Muscle of arm (tissue), 12 donors: Measurements from ENCODE around the gene TBC1D5. TPM values are rescaled to one million over a fixed set of nuclear protein-coding genes. Genes with fewer than 3 reads are reported as not detected.
"Not testable (repeated sequence)": the region's sequence is repeated elsewhere in the genome, so short reads cannot be mapped to it uniquely, and the experiment has no call there.

Experiments
- DNase-seq: peaks from one replicate; pipeline ENCODE4 v3.0.0-alpha.2; 2013
- polyA plus RNA-seq, 12 donors: library from polyadenylated mRNA; unstranded; fragments of 120-200 nt; gene quantifications; one replicate each; pipeline ENCODE4 v1.2.1, GENCODE V29; 2013; ENCODE audit not compliant: insufficient read length in 12 of 12

TBC1D5 gene
- polyA plus RNA-seq, 12 donors: 26.0 to 38.1 (median 33.3) TPM; not detected in 1

DNA sequence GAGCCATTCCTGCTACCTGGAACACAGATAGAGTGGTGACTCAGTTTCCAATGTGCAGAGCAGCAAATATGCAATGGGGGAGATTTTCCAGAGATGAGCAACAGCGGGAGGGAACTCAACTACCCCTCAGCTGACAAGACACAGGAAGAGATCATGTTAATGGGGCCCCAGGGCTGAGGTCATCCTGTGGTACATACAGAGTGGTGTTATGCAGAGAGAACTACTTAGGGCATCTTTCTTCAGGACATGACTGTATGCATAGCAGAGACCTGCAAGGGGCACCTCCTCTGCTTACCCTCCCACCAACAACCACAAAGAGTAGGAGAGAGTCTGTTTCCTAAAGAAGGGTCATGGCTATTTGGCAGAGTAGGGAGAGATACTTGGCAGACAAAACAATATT lies 6.8 kb upstream of the TBC1D5 start:
- no peak for DNase-seq

DNA sequence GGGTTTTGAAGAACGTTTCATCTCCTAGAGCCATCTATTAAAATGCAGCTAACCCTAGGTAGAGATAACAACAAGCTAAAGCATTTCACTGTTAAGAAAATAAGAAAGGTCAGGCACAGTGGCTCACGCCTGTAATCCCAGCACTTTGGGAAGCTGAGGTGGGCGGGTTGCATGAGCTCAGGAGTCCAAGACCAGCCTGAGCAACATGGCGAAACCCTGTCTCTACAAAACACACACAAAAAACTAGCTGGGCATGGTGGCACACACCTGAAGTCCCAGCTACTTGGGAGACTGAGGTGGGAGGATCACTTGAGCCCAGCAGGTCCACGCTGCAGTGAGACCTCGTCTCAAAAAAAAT lies 5.4 kb upstream of the TBC1D5 start:
- DNase-seq: no peak

DNA sequence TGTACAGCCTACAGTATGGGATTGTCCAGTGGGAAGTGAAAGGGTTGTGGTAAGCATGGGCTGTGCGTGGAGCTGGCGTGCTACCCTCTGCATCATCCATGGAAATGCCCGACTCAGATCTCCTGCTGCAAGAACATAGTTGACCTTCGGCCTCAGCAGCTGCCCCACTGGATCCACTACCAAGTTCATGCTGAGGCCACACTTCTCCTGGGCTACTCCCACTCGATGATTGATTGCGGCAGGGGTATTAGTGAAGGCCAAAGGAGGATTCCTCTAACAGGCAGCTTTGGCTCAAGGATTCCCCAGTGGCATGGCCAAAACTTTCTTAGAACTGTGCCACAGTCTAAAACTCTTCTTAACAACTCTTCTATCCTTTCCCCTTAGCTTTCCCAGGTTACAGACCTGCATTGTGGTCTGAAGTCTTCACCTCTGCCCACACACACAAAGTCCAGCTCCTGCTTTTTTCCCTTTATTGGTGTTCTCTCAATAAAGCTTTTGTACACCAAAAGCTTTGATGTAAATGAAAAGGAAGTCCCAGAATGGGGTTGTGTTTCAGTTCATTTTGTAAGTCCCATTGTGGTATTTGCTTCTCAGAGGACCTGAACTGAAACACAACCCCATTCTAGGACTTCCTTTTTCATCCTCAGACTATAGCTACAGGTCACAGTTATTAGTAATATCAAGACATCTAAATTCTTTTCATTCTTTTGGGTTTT lies 4.9 kb upstream of the TBC1D5 start:
- no peak for DNase-seq

DNA sequence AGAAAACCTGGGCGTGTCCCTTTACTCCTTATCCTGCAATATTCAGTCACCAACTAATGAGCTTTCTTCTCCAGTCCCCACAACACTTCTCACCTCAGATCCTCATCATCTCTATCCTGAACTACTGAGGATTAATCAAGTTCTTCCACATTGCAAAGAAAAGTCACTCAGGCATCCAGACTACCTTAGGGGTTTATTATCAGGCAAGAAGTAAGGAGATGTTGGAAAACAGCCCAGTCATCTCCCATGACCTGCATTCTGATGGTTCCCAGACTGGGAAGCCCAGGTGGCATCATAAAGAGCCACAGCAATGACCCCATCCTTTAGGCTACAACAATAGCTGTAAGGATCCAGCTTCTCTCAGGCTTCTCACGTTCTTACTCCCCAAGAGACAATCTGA lies 3.5 kb upstream of the TBC1D5 start:
- no peak for DNase-seq

DNA sequence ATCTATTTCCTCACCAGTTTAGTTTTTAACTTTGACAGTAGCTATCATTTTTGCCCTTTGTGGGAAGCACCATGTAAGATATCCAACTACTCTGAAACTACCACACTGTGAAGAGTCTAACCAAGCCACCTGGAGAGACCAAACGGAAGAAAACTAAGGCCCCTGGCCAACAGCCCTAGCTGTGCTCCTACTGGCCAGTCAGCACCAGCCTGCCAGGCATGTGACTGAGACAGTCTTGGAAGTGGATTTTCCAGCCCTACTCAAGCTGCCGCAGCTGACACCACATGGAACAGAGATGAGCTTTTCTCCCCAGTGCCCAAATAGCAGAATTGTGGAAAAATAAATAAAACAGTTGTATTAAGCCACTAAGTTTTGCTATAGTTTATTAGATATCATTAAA lies 2.9 kb upstream of the TBC1D5 start:
- DNase-seq: no peak

DNA sequence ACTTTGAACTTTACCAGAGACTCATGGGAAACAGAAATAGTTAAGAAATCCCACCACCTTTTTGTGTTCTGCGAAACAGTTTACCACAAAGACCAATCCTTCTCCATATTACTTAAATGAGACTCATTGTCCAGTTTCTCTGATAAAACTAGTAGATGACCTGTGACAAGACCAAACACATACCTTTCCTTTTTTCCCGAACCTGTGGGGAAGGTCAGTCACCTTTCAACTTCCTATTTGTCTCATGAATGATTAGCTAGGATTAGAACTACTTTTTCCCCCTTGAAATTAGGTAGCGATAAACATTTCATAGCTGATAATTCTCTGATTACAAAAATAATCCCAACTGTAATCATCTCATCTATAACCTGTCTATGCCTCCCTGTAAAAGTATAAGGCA lies 2.3 kb upstream of the TBC1D5 start:
- no peak for DNase-seq

DNA sequence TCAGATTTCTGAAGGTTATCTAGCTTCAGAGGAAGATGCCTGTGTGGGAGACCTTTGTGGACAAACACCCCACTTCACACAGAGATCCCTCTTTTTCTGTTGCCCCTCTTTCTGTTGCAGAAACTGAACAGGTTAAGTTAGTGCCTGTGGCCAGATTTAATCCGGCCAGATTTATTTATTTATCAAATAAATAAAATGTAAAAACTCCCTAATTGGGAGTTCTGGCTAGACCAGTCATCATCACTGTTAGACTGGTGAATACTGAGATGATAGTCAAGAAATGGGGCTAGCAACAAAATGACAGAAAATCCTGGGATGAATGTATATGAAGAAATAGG lies 1.2 kb upstream of the TBC1D5 start:
- DNase-seq: no peak

DNA sequence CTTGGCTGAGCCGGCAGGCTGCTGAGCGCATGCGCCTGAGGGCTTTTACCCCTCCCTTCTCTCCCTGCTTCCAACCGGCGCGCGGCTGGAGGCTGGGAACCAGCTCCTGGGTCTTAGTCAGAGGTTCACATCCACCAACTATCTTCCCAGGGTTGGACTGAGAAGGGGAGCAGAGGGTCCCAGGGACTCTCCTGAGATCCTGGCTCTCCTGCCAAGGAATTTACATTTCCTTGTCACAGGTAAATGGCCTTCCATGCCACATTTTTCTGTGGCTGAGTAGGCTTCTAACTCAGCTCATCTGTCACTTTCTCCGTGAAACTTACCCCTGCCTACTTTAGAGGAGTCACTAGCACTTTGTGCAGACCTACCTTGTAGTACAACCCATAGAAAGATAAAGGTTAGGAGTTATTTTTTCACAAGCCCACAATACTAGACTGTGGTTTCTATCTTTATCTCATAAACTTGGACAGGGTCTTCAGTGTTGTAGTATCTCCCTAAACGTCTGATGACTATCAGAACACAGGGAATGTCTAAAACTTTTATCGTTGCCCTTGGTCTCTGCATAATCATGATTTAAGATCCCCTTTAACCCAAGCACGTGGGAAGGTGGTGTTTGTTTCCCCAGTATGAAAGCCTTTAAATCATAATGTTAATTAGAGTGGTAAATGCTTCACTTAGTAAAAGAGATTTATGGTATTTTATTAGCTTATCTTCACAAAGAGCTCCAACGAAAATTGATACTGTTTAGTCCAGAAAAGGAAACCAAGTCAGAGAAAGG lies 638 bp upstream of the TBC1D5 start:
- no peak for DNase-seq

DNA sequence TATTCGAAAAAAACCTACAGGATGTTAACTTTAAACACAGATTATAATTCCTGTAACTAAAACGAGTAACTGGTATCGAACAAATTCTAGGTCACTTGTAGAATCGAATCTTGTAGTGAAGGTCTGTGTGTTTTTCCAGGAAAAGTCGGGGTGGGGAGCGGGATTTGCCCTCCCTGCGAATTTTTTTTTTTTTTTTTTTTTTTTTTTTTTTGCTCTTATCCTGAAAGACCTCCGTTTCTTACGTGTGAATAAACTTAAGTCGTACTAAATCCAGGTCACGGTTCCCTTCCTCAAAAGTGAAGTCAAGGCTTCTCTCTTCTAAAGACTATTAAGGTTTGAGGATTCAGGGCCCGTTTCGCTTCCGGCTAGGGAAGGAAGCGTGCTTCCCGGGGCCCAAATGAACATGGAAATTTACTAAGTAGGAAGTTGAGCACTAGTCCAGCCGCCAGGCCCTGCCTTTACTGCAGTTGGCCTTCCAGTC lies 770 bp downstream of the TBC1D5 start:
- DNase-seq: peak; percentile 77

DNA sequence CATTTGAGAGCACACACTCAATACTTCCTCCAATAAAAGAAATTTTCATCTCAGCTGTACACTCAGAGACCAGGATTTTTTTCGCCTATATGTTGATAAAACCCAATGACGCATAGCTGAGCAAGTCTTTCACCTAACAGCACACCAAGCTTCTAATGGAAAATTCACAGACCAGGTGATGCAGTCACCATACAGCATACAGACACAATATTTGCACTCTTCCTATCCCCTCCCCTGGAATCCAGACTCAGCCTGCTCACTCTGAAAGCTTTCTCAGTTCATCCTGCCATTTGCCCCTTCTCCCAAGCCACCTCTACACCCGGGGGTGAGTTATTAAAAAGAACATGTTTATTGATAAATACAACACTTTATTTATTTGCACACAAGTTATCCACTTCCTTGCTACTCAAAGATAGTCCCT lies 1.7 kb downstream of the TBC1D5 start:
- DNase-seq: peak; percentile 14

DNA sequence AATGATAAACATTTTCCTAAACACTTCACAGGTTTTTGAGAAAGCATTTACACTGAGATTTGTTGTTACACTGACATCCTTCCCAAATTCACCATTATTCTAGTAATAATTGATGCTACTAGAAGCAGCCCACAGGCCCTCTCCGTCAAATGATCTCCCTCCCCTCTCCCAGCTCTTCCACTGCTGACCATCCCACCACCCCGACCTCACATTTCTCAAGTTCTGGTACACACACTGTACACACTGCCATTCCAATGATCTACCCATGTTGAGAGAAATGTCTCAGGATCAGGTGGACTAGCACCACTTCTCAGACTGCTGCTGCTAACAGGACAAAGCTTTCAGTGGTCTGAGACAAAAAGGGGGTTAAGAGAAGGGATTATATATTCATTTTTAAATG lies 3.5 kb downstream of the TBC1D5 start:
- DNase-seq: no peak

DNA sequence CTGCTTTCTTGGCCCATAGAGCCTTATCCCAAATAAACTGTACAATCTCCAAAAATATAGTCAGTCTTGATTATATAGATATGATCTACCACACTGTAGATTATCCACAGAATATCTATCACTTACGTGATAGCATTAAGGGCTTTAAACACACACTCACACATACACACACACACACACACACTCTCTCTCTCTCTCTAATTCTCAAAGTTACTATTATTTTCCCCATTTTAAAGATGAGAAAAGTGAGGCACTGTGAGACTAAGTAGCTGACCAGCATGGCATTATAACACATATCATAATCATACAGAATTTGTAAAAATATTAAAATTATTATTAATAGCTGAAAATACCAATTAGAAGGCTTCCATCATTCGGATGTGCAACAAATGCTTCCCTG lies 4.2 kb downstream of the TBC1D5 start:
- no peak for DNase-seq

DNA sequence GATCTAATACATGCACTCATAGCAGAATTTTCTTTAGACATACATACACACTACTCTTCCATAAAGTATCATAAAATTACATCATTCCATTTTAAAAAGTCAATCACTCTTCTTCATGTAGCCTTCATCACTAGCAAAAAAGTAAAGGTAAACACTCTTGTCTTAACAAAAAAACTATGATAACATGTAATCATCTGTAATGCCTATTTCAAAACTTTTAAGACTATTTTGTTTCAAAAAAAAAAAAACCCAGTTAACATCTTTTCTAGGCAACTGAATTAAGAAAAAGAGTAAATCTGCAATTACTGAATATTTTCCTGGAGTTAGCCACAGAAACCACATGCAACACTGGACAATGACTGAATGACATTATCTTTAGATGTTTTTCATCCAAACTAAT lies 4.8 kb downstream of the TBC1D5 start:
- no peak for DNase-seq

DNA sequence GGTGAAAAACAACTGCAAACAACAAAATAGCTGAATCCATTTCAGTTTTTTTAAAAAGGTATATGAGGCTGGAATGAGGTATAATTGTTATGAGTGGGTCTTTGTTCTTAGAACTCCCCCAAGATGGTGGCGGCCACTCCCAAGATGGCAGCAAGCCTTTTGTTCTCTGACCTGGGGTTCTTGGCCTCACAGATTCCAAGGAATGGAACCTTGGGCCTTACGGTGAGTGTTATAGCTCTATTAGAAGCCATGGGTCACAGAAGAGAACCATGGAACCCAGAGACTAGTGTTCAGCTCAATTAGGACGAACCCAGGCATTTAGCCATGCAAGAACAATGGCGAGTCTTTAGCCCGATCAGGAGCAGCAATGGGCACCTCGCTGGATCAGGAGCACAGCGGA lies 7.1 kb downstream of the TBC1D5 start:
- not testable (repeated sequence) for DNase-seq

DNA sequence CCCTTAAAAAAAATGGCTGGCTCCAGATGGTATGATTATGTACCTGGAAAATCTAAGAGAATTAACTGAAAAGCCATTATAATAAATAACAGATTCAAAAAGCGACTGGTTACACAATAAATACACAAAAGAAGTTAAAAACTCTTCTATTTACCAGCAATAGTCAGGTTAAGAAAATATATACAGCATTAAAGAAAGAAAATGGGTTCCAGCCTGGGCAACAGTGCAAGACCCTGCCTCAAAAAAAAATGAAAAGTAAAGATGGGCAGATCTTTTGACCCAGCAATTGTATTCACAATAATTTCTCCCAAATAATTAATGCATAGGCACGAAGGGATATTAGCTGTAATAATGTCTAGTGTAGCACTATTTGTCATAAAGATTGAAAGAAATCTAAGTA lies 8.7 kb downstream of the TBC1D5 start:
- DNase-seq: no peak

DNA sequence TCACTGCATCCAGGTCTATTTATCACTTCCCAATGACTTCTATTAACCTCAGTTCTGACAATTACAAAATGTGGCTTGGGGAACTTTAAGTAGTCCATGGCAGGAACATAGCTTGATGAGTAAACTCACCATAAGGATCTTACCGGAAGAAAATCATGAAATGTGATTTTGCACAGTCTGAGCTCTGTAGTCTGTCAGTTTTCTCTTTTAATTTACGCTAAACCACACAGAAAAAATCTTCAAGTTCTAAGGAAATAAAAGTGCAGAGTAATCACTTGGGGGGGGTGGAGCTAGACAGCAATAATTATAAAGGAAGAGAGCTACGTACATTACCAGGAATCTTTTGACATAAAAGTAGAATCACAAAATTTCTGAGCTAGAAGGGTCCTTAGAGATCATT lies 9.2 kb downstream of the TBC1D5 start:
- no peak for DNase-seq

DNA sequence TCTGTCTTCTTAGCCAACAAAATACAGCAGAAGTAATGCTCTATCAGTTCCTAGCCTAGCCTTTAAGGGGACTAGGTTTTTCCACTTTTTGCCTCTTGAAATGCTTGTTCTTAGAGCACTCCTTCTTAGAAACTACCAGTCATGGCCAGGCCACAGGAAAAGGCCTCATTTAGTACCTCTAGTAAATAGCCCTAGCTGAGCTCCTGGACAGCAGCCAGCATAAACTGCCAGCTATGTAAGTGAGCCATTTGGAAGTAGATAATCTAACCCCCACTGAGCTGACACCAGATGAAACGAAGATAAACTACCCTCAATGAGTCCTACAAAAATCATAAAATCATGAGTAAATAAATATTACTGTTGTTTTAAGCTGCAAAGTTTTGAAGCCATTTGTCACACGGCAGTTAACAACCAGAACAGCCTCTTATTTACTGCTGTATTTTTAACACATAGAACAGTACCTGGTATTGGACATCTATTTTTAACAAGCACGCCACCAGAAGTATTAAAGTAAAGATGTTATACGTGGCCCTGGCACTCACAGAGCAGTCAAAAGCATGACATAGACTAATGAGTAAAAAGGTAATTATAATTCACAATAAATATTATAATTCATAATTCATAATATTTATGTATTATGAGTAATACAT lies 12.0 kb downstream of the TBC1D5 start:
- no peak for DNase-seq

DNA sequence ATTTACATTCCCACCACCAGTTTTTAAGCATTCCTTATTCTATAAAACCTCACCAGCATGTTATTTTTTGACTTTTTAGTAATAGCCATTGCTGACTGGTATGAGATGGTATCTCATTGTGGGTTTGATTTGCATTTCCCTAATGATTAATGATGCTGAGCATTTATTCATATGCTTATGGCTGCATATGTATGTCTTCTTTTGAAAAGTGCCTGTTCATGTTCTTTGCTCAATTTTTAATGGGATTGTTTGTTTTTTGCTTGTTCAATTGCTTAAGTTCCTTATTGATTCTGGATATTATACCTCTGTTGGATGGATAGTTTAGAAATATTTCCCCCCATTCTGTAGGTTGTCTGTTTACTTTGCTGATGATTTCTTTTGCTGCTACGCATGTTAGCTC lies 16.1 kb downstream of the TBC1D5 start:
- no peak for DNase-seq

DNA sequence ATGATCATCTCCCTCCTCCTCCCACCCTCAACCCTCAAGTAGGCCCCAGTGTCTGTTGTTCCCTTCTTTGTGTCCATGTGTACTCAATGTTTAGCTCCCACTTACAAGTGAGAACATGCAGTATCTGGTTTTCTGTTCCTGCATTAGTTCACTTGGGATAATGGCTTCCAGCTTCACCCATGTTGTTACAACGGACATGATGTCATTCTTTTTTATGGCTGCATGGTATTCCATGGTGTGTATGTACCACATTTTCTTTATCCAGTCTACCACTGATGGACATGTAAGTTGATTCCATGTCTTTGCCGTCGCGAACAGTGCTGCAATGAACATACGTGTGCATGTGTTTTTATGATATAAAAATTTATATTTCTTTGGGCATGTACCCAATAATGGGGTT lies 16.6 kb downstream of the TBC1D5 start:
- not testable (repeated sequence) for DNase-seq

DNA sequence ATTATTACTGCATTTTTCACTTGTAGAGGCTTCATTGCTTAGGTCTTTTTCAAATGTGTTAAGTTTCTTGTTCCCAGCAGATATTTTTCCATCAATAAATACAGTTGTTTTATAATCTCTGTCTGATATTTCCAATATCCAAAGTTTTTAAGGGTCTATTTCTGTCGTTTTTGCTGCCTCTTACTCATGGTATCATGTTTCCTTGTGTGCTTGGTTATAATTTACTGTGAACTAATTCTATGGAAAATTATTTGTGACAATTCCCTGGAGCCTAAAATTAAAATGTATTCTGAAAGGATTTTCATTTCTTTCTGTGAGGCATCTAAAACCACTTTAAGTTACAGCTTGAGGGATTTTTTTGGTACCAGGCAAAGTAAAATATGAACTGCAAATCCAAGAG lies 17.5 kb downstream of the TBC1D5 start:
- no peak for DNase-seq

DNA sequence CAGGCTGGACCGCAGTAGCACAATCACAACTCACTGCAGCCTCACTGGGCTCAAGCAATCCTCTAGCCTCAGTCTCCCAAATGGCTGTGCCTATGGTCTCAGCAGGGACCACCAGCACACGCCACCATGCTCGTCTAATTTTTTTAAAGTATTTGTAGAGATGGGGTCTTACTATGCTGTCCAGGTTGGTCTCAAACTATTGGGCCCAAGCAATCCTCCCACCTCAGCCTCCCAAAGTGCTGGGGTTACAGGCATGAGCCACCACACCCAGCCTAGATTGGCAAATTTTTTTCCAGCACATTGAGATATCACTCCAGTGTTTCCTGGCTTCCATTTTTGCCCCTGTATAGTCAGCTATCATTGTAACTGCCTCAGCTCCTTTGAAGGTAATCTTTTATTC lies 18.3 kb downstream of the TBC1D5 start:
- no peak for DNase-seq

DNA sequence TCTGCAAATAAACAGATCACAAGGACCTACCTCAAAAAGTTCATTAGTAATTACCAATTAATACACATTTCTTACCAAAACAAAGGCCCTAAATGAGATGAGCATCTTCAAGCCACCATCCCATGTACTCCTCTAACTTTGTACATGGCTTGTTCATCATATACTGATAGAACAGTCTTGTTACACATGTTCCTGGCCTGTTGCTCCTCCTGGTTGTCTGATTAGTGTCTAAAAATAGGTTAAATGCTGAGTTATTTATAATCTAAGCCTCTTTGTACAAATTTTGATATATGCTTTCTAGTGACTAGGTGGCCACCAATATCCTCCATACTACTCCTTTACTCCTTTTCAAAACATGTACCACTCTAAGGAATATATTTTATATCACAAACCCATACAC lies 25.0 kb downstream of the TBC1D5 start:
- no peak for DNase-seq

DNA sequence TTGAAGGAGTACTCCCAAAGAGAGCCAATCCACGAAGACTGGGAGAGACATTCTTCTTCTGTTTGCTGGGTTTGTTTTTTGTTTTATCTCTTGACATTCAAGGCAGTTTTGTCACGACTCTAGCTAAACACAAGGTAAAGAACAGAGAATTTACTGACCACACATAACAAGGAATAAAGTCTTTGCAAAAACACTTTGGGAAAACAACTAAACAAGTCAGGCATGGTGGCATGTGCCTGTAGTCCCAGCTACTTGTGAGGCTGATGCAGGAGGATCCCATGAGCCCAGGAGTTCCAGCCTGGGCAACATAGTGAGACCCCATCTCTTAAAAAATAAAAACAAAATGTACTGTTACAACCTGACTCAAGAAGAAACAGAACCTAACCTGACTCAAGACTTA lies 28.0 kb downstream of the TBC1D5 start:
- no peak for DNase-seq
